ENCODE measurements around the gene GTF3C2.

Gene GTF3C2

GRCh38 chr2:27316655-27317412 lies 39.7 kb downstream of the GTF3C2 start:
- H3K4me3 ChIP-seq (ENCODE audit: low read length): no peak overlapping the region
- no peak for DNase-seq (ENCODE audit: low read depth)
- no peak for TF ChIP-seq CTCF (conservative IDR thresholded peaks at IDR 0.05; ENCODE audit: low read length)

GRCh38 chr2:27315122-27315521 lies 41.4 kb downstream of the GTF3C2 start:
- DNase-seq (ENCODE audit: low read depth): no peak
- no peak for TF ChIP-seq CTCF (conservative IDR thresholded peaks at IDR 0.05; ENCODE audit: low read length)
- no peak overlapping the region for H3K4me3 ChIP-seq (ENCODE audit: low read length)

GRCh38 chr2:27314709-27315108 lies 41.9 kb downstream of the GTF3C2 start:
- no peak for TF ChIP-seq CTCF (conservative IDR thresholded peaks at IDR 0.05; ENCODE audit: low read length)
- H3K4me3 ChIP-seq (ENCODE audit: low read length): no peak overlapping the region
- no peak for DNase-seq (ENCODE audit: low read depth)

GRCh38 chr2:27313882-27314645 lies 42.5 kb downstream of the GTF3C2 start:
- H3K4me3 ChIP-seq (ENCODE audit: low read length): no peak overlapping the region
- TF ChIP-seq CTCF (conservative IDR thresholded peaks at IDR 0.05; ENCODE audit: low read length): no peak
- no peak for DNase-seq (ENCODE audit: low read depth)

GRCh38 chr2:27312152-27312551 lies 44.4 kb downstream of the GTF3C2 start:
- H3K4me3 ChIP-seq (ENCODE audit: low read length): no peak overlapping the region
- DNase-seq (ENCODE audit: low read depth): no peak
- TF ChIP-seq CTCF (conservative IDR thresholded peaks at IDR 0.05; ENCODE audit: low read length): no peak

GRCh38 chr2:27309651-27310050 lies 46.9 kb downstream of the GTF3C2 start:
- DNase-seq (ENCODE audit: low read depth): no peak
- TF ChIP-seq CTCF (conservative IDR thresholded peaks at IDR 0.05; ENCODE audit: low read length): no peak
- no peak overlapping the region for H3K4me3 ChIP-seq (ENCODE audit: low read length)
